Small intestine (tissue), 7 donors: ENCODE results near the gene CENPE. TPM values are rescaled to one million over a fixed set of nuclear protein-coding genes. Genes with fewer than 3 reads are reported as not detected.

ENCODE experiments used
- DNase-seq, 2 donors: peaks; one replicate each; pipeline versions ENCODE4 v3.0.0 to v3.0.0-alpha.2; 2013
- FAIRE-seq: peaks from 2 replicates; lab custom pipeline; 2012; peaks lifted over from hg19 to GRCh38; lab: Jason Lieb, UNC
- H3K27ac ChIP-seq, 3 donors: one replicate each; pipeline ENCODE4 v1.5.1; 2013; ENCODE audit warnings: low read length in 2 of 3, mild to moderate bottlenecking in 2 of 3, control low read depth in 1 of 3, inconsistent platforms in 1 of 3, low read depth in 1 of 3, moderate library complexity in 1 of 3
- H3K27me3 ChIP-seq, 3 donors: one replicate each; pipeline ENCODE4 v1.6.1; 2013; ENCODE audit warnings: low read length in 3 of 3, inconsistent platforms in 1 of 3; ENCODE audit not compliant: control insufficient read depth in 3 of 3, insufficient read depth in 3 of 3
- H3K36me3 ChIP-seq, 3 donors: one replicate each; pipeline ENCODE4 v1.6.1; 2013; ENCODE audit warnings: low read length in 3 of 3, inconsistent platforms in 1 of 3, low read depth in 1 of 3, mild to moderate bottlenecking in 1 of 3, moderate library complexity in 1 of 3; ENCODE audit not compliant: control insufficient read depth in 3 of 3, insufficient read depth in 2 of 3
- H3K4me1 ChIP-seq, 3 donors: one replicate each; pipeline ENCODE4 v1.6.1; 2013; ENCODE audit warnings: low read length in 2 of 3, inconsistent platforms in 1 of 3, low read depth in 1 of 3, mild to moderate bottlenecking in 1 of 3, moderate library complexity in 1 of 3; ENCODE audit not compliant: control insufficient read depth in 3 of 3, insufficient read depth in 2 of 3
- H3K4me3 ChIP-seq, 3 donors: one replicate each; pipeline ENCODE4 v1.5.1; 2013; ENCODE audit warnings: low read length in 3 of 3, control low read depth in 1 of 3, inconsistent platforms in 1 of 3, low read depth in 1 of 3, mild to moderate bottlenecking in 1 of 3, moderate library complexity in 1 of 3
- H3K9me3 ChIP-seq, 2 donors: one replicate each; pipeline ENCODE4 v1.6.1; 2013; ENCODE audit warnings: low read depth in 1 of 2, low read length in 1 of 2; ENCODE audit not compliant: control insufficient read depth in 2 of 2, insufficient read depth in 1 of 2
- WGBS, 3 donors: extraction: QIAGEN DNeasy Blood & Tissue Kit; methylation state at CpG; one replicate each; pipeline ENCODE4 v1.1.7; 2013; 5-methylcytosine and 5-hydroxymethylcytosine counted together
- polyA plus RNA-seq, 4 donors: library from polyadenylated mRNA; stranded (reverse) in 3 of 4; unstranded in 1 of 4; fragments of 200-250 nt in 3 of 4; fragments of 120-200 nt in 1 of 4; gene quantifications; one replicate each; pipeline versions ENCODE4 v1.2.1 to v1.2.3, GENCODE V29; 2013
- donor health status: healthy with polysubstance abuse.
- donor health status: control.
- donor health status: control.
- donor health status: Bipolar disorder and iron deficiency.
- donor health status: healthy.

CENPE gene
- polyA plus RNA-seq, 4 donors, result under 0.01 to 5.9 (median 3.2) TPM

GRCh38 chr4:103152381-103152780, 45.8 kb downstream of the CENPE start:
- Histone ChIP-seq H3K9me3 (no peaks in the 10 kb centered on the region), H3K4me1 (no peaks in the 10 kb centered on the region), H3K27ac (no peak overlapping the region), H3K36me3 (peaks cover 0 to 4% (median 0%) of the 10 kb centered on the region in 3 donors), H3K4me3 (no peak overlapping the region), H3K27me3 (no peaks in the 10 kb centered on the region)
- DNase-seq (no peak), FAIRE-seq (peak; percentile 49)
- WGBS, 3 donors, result 88 to 94% (median 92%) methylated on average over 3 of the region's 3 CpGs

- 90 to 98% (median 94%) methylated on average over 1 of the region's 1 CpG for WGBS, 3 donors
- H3K36me3 ChIP-seq, result peaks cover 0 to 4% (median 2%) of the 10 kb centered on the region in 3 donors
- no peaks in the 10 kb centered on the region for H3K27me3 ChIP-seq
- DNase-seq (no peak), FAIRE-seq (no peak)
- H3K9me3 ChIP-seq, result no peaks in the 10 kb centered on the region
- H3K4me3 ChIP-seq, result no peak overlapping the region
- H3K27ac ChIP-seq, result no peak overlapping the region
- H3K4me1 ChIP-seq, result no peaks in the 10 kb centered on the region
Observed at GRCh38 chr4:103150677-103151076, 47.5 kb downstream of the CENPE start.

- Histone ChIP-seq H3K4me3 (no peak overlapping the region), H3K27me3 (no peaks in the 10 kb centered on the region), H3K36me3 (peaks cover 0 to 2% (median 0%) of the 10 kb centered on the region in 3 donors), H3K4me1 (no peaks in the 10 kb centered on the region), H3K27ac (no peak overlapping the region), H3K9me3 (no peaks in the 10 kb centered on the region)
- DNase-seq (no peak), FAIRE-seq (peak; percentile 47)
- 90 to 96% (median 93%) methylated on average over 4 of the region's 4 CpGs for WGBS, 3 donors
Observed at GRCh38 chr4:103144926-103145325, 53.2 kb downstream of the CENPE start.

GRCh38 chr4:103137446-103137827, 60.7 kb downstream of the CENPE start:
- FAIRE-seq, result no peak
- no peaks in the 10 kb centered on the region for H3K9me3 ChIP-seq
- 96 to 97% (median 96%) methylated on average over 1 of the region's 1 CpG for whole genome bisulfite sequencing, 3 donors
- no peak for DNase-seq
- no peak overlapping the region for H3K27ac ChIP-seq
- no peak overlapping the region for H3K4me3 ChIP-seq
- no peaks in the 10 kb centered on the region for H3K4me1 ChIP-seq
- H3K27me3 ChIP-seq, result no peaks in the 10 kb centered on the region
- H3K36me3 ChIP-seq, result no peaks in the 10 kb centered on the region

- peak in 1 of 2 donors; percentile 2 for DNase-seq
- no peak overlapping the region for H3K27ac ChIP-seq
- no peak for FAIRE-seq
- H3K9me3 ChIP-seq, result no peaks in the 10 kb centered on the region
- no peaks in the 10 kb centered on the region for H3K36me3 ChIP-seq
- no peak overlapping the region for H3K4me3 ChIP-seq
- H3K4me1 ChIP-seq, result no peaks in the 10 kb centered on the region
- no peaks in the 10 kb centered on the region for H3K27me3 ChIP-seq
- WGBS, 3 donors, result 57 to 94% (median 70%) methylated on average over 1 of the region's 1 CpG
Observed at GRCh38 chr4:103136671-103137445, 61.3 kb downstream of the CENPE start.

- no peaks in the 10 kb centered on the region for H3K27me3 ChIP-seq
- peaks cover 0 to 2% (median 0%) of the 10 kb centered on the region in 3 donors for H3K36me3 ChIP-seq
- H3K4me3 ChIP-seq, result no peak overlapping the region
- WGBS, 3 donors, result 91 to 97% (median 95%) methylated on average over 8 of the region's 8 CpGs
- no peak overlapping the region for H3K27ac ChIP-seq
- no peaks in the 10 kb centered on the region for H3K9me3 ChIP-seq
- H3K4me1 ChIP-seq, result no peaks in the 10 kb centered on the region
- DNase-seq (no peak), FAIRE-seq (no peak)
Observed at GRCh38 chr4:103129174-103129573, 69.0 kb downstream of the CENPE start.

GRCh38 chr4:103126126-103126525, 72.0 kb downstream of the CENPE start:
- Histone ChIP-seq H3K4me3 (no peak overlapping the region), H3K9me3 (no peaks in the 10 kb centered on the region), H3K36me3 (peaks cover 0 to 2% (median 0%) of the 10 kb centered on the region in 3 donors), H3K27me3 (no peaks in the 10 kb centered on the region), H3K27ac (no peak overlapping the region), H3K4me1 (no peaks in the 10 kb centered on the region)
- DNase-seq (no peak), FAIRE-seq (no peak)
- 95 to 97% (median 95%) methylated on average over 3 of the region's 3 CpGs for WGBS, 3 donors

- Histone ChIP-seq H3K36me3 (no peaks in the 10 kb centered on the region), H3K4me3 (no peak overlapping the region), H3K27ac (no peak overlapping the region), H3K9me3 (no peaks in the 10 kb centered on the region), H3K4me1 (no peaks in the 10 kb centered on the region), H3K27me3 (no peaks in the 10 kb centered on the region)
- FAIRE-seq, result no peak
- DNase-seq, result no peak
- 76 to 89% (median 82%) methylated on average over 3 of the region's 3 CpGs for WGBS, 3 donors
Observed at GRCh38 chr4:103123114-103123513, 75.0 kb downstream of the CENPE start.
